K562 (cell line): ENCODE data around the gene ITPR3. TPM values are rescaled to one million over a fixed set of nuclear protein-coding genes. Genes with fewer than 3 reads are reported as not detected.
A peak's percentile ranks its signal among the peaks of the same experiment; 100 is the strongest.

Source experiments
- ATAC-seq: fragments of 200-7000 bp; cut with Tn5 transposase; 3 replicates; pipeline ENCODE4 v1.9.1; 2020; ENCODE audit warnings: moderate library complexity
- BruUV-seq: library from RNA; stranded (reverse); fragments of 400-500 nt; replicated peaks from 2 replicates; lab custom pipeline; 2021; lab: Mats Ljungman, UMichigan
- CTCF ChIA-PET: fragments of 300-600 bp; formaldehyde crosslinking; extraction: SDS; loops from one replicate; lab custom pipeline; 2021; ENCODE audit warnings: low intra/inter-chr PET ratio; lab: Yijun Ruan, JAX
- POLR2A ChIA-PET: fragments of 300-600, 350-650 bp; sonication (Branson Sonifier 250); formaldehyde crosslinking; extraction: SDS; loops from one replicate; lab custom pipeline; 2021; ENCODE audit warnings: antibody characterized with exemption, inconsistent platforms; lab: Yijun Ruan, JAX
- DNase-seq, 4 experiments: peaks; one replicate each; pipeline versions ENCODE4 v3.0.0 to v3.0.0-alpha.2; 2011 to 2018; ENCODE audit warnings: low spot score in 3 of 4, mixed read lengths in 3 of 4; ENCODE audit errors: extremely low read depth in 1 of 4
- FAIRE-seq: peaks from 2 replicates; lab custom pipeline; 2011; peaks lifted over from hg19 to GRCh38; lab: Jason Lieb, UNC
- H2AFZ ChIP-seq: 2 replicates; pipeline ENCODE4 v1.6.0; 2011; ENCODE audit warnings: low read depth, low read length, control low read depth, inconsistent platforms
- H3K27ac ChIP-seq: fragments of 200-600 bp; 3 replicates; pipeline ENCODE4 v1.8.0; 2011; ENCODE audit warnings: low read depth, mild to moderate bottlenecking, control low read depth, inconsistent platforms, low read length, moderate library complexity, mixed read lengths; ENCODE audit errors: extremely low read depth
- H3K27me3 ChIP-seq, 2 experiments: fragments of 300-600 bp in 1 of 2; 2 replicates in 1 of 2; 3 replicates in 1 of 2; pipeline versions ENCODE4 v1.6.0 to v1.8.0; 2011; ENCODE audit warnings: inconsistent platforms in 2 of 2, low read length in 2 of 2, mild to moderate bottlenecking in 1 of 2, mixed read lengths in 1 of 2, moderate library complexity in 1 of 2; ENCODE audit not compliant: control insufficient read depth in 2 of 2, insufficient read depth in 2 of 2
- H3K36me3 ChIP-seq: fragments of 300-600 bp; 3 replicates; pipeline ENCODE4 v1.8.0; 2011; ENCODE audit warnings: mild to moderate bottlenecking, low read length, inconsistent platforms; ENCODE audit not compliant: control insufficient read depth, insufficient read depth
- H3K4me1 ChIP-seq, 2 experiments: fragments of 200-600 bp in 1 of 2; replicated peaks in 1 of 2; 2 replicates in 1 of 2; 3 replicates in 1 of 2; pipeline versions ENCODE4 v1.5.1 to v1.8.0; 2011; ENCODE audit warnings: inconsistent platforms in 2 of 2, low read length in 2 of 2, mild to moderate bottlenecking in 1 of 2, mixed read lengths in 1 of 2, moderate library complexity in 1 of 2; ENCODE audit not compliant: control insufficient read depth in 2 of 2, insufficient read depth in 2 of 2
- H3K4me2 ChIP-seq: 2 replicates; pipeline ENCODE4 v1.6.1; 2011; ENCODE audit warnings: low read length, control low read depth, inconsistent platforms, mixed read lengths; ENCODE audit not compliant: insufficient read depth
- H3K4me3 ChIP-seq: fragments of 200-600 bp; sonication (generic), shearing (Covaris generic); 2 replicates; pipeline ENCODE4 v1.5.1; 2016; ENCODE audit warnings: control low read depth, inconsistent platforms
- H3K79me2 ChIP-seq: fragments of 200-600 bp; 3 replicates; pipeline ENCODE4 v1.8.0; 2011; ENCODE audit warnings: low read length, inconsistent platforms; ENCODE audit not compliant: control insufficient read depth, insufficient read depth
- H3K9ac ChIP-seq, 2 experiments: 2 replicates each; pipeline versions ENCODE4 v1.6.0 to v1.6.1; 2011; ENCODE audit warnings: low read depth in 2 of 2, low read length in 2 of 2, control low read depth in 1 of 2, inconsistent platforms in 1 of 2, mild to moderate bottlenecking in 1 of 2, mixed read lengths in 1 of 2; ENCODE audit not compliant: insufficient read depth in 1 of 2
- H3K9me1 ChIP-seq: one replicate; pipeline ENCODE4 v1.6.0; 2011; ENCODE audit warnings: inconsistent platforms, mild to moderate bottlenecking, low read length, moderate library complexity; ENCODE audit not compliant: control insufficient read depth, insufficient read depth
- H3K9me3 ChIP-seq: replicated peaks from 2 replicates; pipeline ENCODE4 v1.5.1; 2011; ENCODE audit warnings: low read depth, low read length, inconsistent platforms; ENCODE audit not compliant: control insufficient read depth, insufficient read depth
- H4K20me1 ChIP-seq: replicated peaks from 2 replicates; pipeline ENCODE4 v1.6.1; 2011; ENCODE audit warnings: low read length, inconsistent platforms, mixed read lengths; ENCODE audit not compliant: control insufficient read depth, insufficient read depth
- MAFG ChIP-seq: fragments of 450-650 bp; conservative IDR thresholded peaks from 2 replicates; pipeline ENCODE4 v1.6.1; 2016; ENCODE audit warnings: missing genetic modification characterization, missing compliant biosample characterization
- NFIC ChIP-seq: fragments of 450-650 bp; IDR thresholded peaks from 2 replicates; pipeline ENCODE4 v1.6.1; 2017; ENCODE audit warnings: mild to moderate bottlenecking, inconsistent platforms
- POLR2H ChIP-seq: IDR thresholded peaks from 2 replicates; pipeline ENCODE4 v1.6.1; 2016; ENCODE audit warnings: missing genetic modification characterization, low read depth, mild to moderate bottlenecking, control low read depth, missing compliant biosample characterization, moderate library complexity
- TCF3 ChIP-seq: sonication (generic); formaldehyde crosslinking; IDR thresholded peaks from 2 replicates; pipeline ENCODE4 v1.4.0; 2020; ENCODE audit warnings: mild to moderate bottlenecking, missing genetic modification reagents
- ZNF263 ChIP-seq: sonication (generic); formaldehyde crosslinking; IDR thresholded peaks from 2 replicates; pipeline ENCODE4 v1.8.0; 2022; ENCODE audit warnings: mild to moderate bottlenecking, missing genetic modification reagents, borderline replicate concordance
- ZNF431 ChIP-seq: sonication (generic); formaldehyde crosslinking; IDR thresholded peaks from 2 replicates; pipeline ENCODE4 v1.8.0; 2022; ENCODE audit warnings: mild to moderate bottlenecking, missing genetic modification reagents
- WGBS: fragments of 100-300 bp; shearing (Covaris generic); methylation state at CpG from one replicate; pipeline ENCODE4 v1.1.6; 2016; ENCODE audit warnings: low coverage, mixed read lengths; ENCODE audit not compliant: insufficient coverage; ENCODE audit errors: missing lambda C conversion rate; 5-methylcytosine and 5-hydroxymethylcytosine counted together
- in situ Hi-C: fragments of 300-500 bp; cut with MboI; formaldehyde crosslinking; loops from 4 replicates; pipeline ENCODE4 v1.15.0; 2018; ENCODE audit warnings: inconsistent platforms, mixed read lengths
- intact Hi-C: fragments of 100-400 bp; cut with micrococcal nuclease; formaldehyde crosslinking; loops from 2 replicates; pipeline ENCODE4 v1.14.2; 2022
- polyA plus RNA-seq, 8 experiments: library from polyadenylated mRNA; depleted of rRNA in 4 of 8; stranded (reverse) in 5 of 8; unstranded in 3 of 8; fragments of >200 nt; fragmentation: Nextera tagmentation in 2 of 8; fragmentation: Illumina TruSeq in 1 of 8; extraction: Ambion mirVana in 2 of 8; extraction: Trizol in 1 of 8; gene quantifications; 2 replicates each; pipeline versions ENCODE4 v1.2.1 to v1.2.3, GENCODE V29; 2011 to 2014; ENCODE audit warnings: inconsistent platforms in 1 of 8, missing spikeins in 1 of 8
- total RNA-seq, 7 experiments: library from RNA; depleted of rRNA in 6 of 7; stranded (reverse); fragments of >200 nt in 6 of 7; fragmentation: Illumina TruSeq in 2 of 7; extraction: Trizol in 2 of 7; gene quantifications; 2 replicates each; pipeline versions ENCODE4 v1.2.1 to v1.2.3, GENCODE V29; 2011 to 2021; ENCODE audit warnings: low replicate concordance in 1 of 7

The ITPR3 gene
- total and polyA plus RNA-seq, 9 of the 15 experiments (the other 6 are each of a cell fraction or from before 2014, with no cell fraction given) = 0.39 to 35.7 (median 13.2) TPM

DNA sequence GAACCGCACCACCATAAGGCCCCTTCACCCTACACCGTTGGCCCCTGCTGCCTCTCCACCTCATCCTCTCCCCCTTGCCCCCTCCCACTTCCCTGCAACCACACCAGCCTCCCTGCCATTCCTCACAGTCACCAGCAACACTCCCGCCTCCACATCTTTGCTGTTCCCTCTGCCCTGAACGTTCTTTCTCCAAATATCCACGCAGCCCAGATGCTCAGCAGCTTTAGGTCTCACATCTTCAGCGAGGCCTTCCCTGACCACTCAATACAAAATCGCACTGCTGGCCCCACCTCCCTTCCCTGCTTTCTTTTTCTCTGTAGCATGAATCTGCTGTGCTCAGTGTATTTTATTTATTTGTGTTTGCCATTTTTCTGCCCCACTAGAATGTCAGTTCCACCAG lies 20.5 kb downstream of the ITPR3 start (continued):
- TF ChIP-seq MAFG (tag) = no peak
- no peak for TF ChIP-seq TCF3 (CRISPR knock-in tag)
- no peak for TF ChIP-seq POLR2H
- no peak for TF ChIP-seq ZNF431 (CRISPR knock-in tag)

DNA sequence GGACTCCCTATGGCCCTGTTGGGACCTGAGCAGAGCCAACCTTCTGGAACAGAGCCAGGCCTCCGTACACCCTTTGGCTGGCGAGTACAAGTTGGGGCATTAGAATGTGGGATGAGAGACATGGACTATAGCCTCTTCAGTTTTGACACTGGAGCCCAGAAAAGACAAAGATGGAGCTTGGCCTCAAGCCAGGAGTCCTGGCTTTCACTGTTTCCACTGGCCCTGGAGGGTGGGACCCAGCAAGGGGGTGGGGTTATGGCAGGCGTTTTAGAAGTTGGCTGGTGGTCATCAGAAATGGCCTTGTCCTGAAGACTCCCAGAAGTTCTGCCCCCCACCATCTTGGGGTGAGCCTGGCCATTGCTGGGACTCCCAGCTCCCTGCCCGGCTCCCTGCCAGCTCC lies 21.8 kb downstream of the ITPR3 start:
- FAIRE-seq (peak; percentile 48), ATAC-seq (peak; percentile 62)
- H3K27me3 ChIP-seq = no peaks in the 10 kb centered on the region
- no peak overlapping the region for H2AFZ ChIP-seq
- no peak overlapping the region for H3K4me2 ChIP-seq
- TF ChIP-seq NFIC = peak; percentile 82
- no peak for TF ChIP-seq ZNF263 (CRISPR knock-in tag)
- TF ChIP-seq, all 486 proteins: peak for 1
- Histone ChIP-seq H4K20me1 (no peaks in the 10 kb centered on the region; the same call in 1 of the 2 replicates), H3K27ac (no peak overlapping the region), H3K4me1 (peaks cover 0 to 23% of the 10 kb centered on the region in 2 experiments; a peak in 3 of 5 replicates), H3K9me3 (no peaks in the 10 kb centered on the region), H3K9ac (0 out of 4 replicates have a peak overlapping the region, but pooled peaks of 1 of the 2 experiments have one; percentile 38), H3K9me1 (no peaks in the 10 kb centered on the region), H3K79me2 (no peaks in the 10 kb centered on the region; the same call in 2 of the 3 replicates), H3K36me3 (peaks cover 38% of the 10 kb centered on the region; the same call in 2 of the 3 replicates), H3K4me3 (no peak overlapping the region)
- no TSS peak for BruUV-seq
- peak in 1 of 4 experiments; percentile 27 for DNase-seq
- ChIA-PET CTCF (no interaction called here), POLR2A (interaction anchor here (0.9 to 1.6 kb wide), 4 partner anchors 11 to 154 kb away, joined by 3 to 4 read pairs (median 3); no protein-coding TSS in a partner anchor)
- in situ Hi-C loops (no loop called here), intact Hi-C loops (no loop called here)
- WGBS = 68% methylated on average over 4 of the region's 4 CpGs
